Urinary bladder (tissue), 4 donors: Measurements from ENCODE around the gene KRT28. TPM values are rescaled to one million over a fixed set of nuclear protein-coding genes. Genes with fewer than 3 reads are reported as not detected.
A peak's percentile ranks its signal among the peaks of the same experiment; 100 is the strongest.
"Not testable (repeated sequence)": the region's sequence is repeated elsewhere in the genome, so short reads cannot be mapped to it uniquely, and the experiment has no call there.

ENCODE experiments used
- DNase-seq: peaks from one replicate; pipeline ENCODE4 v3.0.0-alpha.2; 2015; ENCODE audit errors: extremely low spot score
- H3K27ac ChIP-seq: one replicate; pipeline ENCODE4 v1.5.1; 2013; ENCODE audit warnings: low read depth, mild to moderate bottlenecking, moderate library complexity
- H3K36me3 ChIP-seq: one replicate; pipeline ENCODE4 v1.6.1; 2013; ENCODE audit warnings: mild to moderate bottlenecking, moderate library complexity; ENCODE audit not compliant: insufficient read depth
- H3K4me1 ChIP-seq: one replicate; pipeline ENCODE4 v1.6.1; 2013; ENCODE audit warnings: mild to moderate bottlenecking, moderate library complexity; ENCODE audit not compliant: insufficient read depth
- H3K4me3 ChIP-seq: one replicate; pipeline ENCODE4 v1.5.1; 2013; ENCODE audit warnings: low read depth, low read length
- WGBS: extraction: QIAGEN DNeasy Blood & Tissue Kit; methylation state at CpG from one replicate; pipeline ENCODE4 v1.1.7; 2013; 5-methylcytosine and 5-hydroxymethylcytosine counted together
- polyA plus RNA-seq: library from polyadenylated mRNA; stranded (reverse); fragments of 200-250 nt; gene quantifications from one replicate; pipeline ENCODE4 v1.2.3, GENCODE V29; 2013
- total RNA-seq: library from RNA; depleted of rRNA; stranded (reverse); fragments of >200 nt; gene quantifications from one replicate; pipeline ENCODE4 v1.2.3, GENCODE V29; 2014
- donor health status: healthy with polysubstance abuse.
- donor health status: healthy.

Gene KRT28
- total and polyA plus RNA-seq, 2 donors = not detected

DNA sequence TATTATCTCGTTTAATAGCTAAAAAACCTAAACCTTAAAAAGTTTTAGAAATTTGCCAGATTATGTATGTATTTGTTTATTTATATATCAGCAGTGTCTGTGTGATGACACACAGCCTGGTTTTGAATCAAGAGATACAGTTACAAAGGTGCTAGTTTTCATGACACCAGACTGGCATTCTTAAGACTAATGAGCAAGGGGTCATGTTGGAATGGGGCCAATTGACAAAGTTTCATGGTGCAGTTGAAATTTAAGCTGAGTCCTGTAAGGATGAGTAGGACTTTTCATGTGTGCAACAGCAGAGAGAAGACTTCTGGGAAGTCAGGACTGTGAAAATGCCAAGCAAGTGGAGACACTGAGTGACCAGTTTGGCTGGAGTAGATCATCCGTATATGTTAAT is 25.8 kb upstream of the KRT28 start:
- no peak for DNase-seq
- Histone ChIP-seq H3K4me3 (no peak overlapping the region), H3K4me1 (no peaks in the 10 kb centered on the region), H3K27ac (no peak overlapping the region), H3K36me3 (no peaks in the 10 kb centered on the region)
- WGBS = 73% methylated on average over 2 of the region's 2 CpGs

DNA sequence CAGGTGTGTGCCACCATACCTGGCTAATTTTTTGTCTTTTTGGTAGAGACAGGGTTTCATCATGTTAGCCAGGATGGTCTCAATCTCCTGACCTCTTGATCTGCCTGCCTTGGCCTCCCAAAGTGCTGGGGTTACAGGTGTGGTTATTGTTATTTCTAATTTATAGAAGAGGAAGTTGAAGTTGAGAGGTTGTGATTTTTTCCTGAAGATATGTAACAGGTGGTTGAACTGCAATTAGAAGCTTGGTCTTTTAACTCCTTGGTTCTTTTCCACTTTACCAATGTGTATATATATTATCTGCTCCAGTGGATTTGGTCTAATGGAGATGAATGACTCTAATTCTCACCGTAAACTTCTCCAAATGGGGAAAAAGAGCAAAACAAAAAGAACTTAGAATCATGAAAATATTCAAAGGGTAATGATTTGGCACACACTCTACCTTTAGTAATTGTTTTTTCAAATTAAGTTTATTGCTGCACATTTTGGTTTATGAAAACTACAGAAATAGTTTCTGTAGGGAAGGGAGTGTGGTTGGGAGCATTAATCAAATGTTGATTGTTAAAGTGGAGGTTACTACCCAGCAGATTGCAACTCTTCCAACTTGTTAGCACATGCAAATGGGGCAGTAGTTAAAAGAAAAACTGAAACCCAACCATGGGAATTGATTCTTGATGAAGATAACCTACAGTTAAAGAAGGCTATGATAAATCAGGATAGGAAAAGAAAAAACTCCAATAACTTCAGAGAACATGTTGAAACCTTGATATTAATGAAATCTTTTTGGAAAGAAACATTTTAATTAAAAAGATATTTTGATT is 24.5 kb upstream of the KRT28 start:
- Histone ChIP-seq H3K36me3 (no peaks in the 10 kb centered on the region), H3K4me1 (no peaks in the 10 kb centered on the region), H3K4me3 (no peak overlapping the region), H3K27ac (no peak overlapping the region)
- DNase-seq = no peak
- WGBS = 97% methylated on average over 1 of the region's 1 CpG

DNA sequence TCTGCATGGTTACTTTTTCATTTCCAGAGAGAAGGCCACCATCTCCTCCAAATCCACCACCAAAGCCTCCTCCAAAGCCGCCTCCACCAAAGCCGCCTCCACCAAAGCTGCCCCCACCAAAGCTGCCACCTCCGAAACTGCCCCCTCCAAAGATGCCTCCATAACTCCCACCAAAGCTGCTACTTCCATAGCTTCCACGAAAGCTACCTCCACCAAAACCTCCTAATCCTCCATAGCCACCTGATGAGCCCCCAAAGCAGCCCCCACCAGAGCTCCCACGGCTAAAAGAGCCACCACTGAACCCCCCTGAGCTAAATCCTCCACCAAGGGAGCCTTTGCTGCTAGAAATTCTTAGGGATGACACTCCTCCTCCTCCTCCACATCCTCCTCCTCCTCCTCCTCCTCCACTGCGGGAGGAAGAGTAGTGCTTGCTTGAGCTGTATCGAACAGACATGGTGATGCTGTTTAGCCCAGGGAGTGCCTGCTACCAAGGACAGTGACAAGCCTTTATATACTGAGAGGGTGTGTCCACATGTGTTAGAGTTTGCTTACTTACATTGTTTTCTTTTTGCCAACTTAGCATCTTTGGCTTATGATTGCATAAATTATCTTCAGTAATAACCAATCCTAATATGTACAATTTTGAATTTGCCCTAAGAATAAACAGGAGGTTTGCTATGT is 22.5 kb upstream of the KRT28 start, which contains the start of gene KRT10:
Gene KRT10 (minus strand): TSS at position 483 of the 681 bp plus-strand sequence. CDS start 29 bp downstream, at position 454.
- no peak within 1 kb of the TSS for H3K27ac ChIP-seq
- H3K4me1 ChIP-seq = no peaks in the 10 kb centered on the region
- no peak within 1 kb of the TSS for H3K4me3 ChIP-seq
- no peaks in the 10 kb centered on the region for H3K36me3 ChIP-seq
- 77% methylated on average over 7 of the region's 7 CpGs for WGBS
- no peak for DNase-seq

DNA sequence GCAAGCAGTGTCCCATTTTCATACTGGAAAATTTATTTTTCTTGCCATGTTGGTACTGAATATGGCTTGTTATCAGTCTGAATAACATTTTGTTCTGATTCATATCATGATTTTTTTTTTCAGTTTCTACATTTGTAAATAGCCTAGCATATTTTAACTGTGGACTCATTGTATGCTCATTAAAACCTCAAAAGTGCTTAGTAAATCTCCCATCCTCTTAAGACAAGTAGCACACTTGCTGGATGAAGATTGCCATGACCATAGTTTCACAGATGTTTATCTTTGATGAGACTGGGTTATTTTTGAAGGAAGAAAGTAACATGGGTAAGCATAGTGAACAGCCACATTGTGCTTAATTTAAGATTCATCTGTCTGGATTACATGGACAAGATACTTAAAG is 21.8 kb upstream of the KRT28 start:
- DNase-seq = no peak
- no peak overlapping the region for H3K27ac ChIP-seq
- H3K36me3 ChIP-seq = no peaks in the 10 kb centered on the region
- H3K4me3 ChIP-seq = no peak overlapping the region
- H3K4me1 ChIP-seq = no peaks in the 10 kb centered on the region

DNA sequence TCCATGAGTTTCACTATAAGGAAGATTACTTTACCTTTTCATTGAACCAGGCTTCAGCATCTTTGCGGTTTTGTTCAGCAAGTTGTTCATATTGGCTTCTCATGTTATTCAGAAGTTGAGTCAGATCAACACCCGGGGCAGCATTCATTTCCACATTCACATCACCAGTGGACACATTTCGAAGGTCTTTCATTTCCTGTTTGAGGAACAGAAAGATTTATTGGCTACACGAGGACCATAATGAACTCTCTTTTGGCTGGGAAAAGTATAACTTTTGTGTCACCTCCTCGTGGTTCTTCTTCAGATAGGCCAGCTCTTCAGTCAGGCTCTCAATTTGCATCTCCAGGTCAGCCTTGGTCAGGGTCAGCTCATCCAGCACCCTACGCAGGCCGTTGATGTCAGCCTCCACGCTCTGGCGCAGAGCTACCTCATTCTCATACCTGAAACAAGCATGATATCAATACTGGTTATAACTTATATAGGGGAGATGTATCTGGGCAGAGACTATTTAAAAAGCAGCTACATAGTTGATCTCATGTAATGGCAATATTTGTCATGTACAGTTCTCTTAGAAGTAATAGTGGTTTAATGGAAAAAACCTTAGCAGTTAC is 20.6 kb upstream of the KRT28 start:
- Histone ChIP-seq H3K4me1 (no peaks in the 10 kb centered on the region), H3K27ac (no peak overlapping the region), H3K36me3 (no peaks in the 10 kb centered on the region), H3K4me3 (no peak overlapping the region)
- WGBS = 91% methylated on average over 9 of the region's 9 CpGs
- no peak for DNase-seq

DNA sequence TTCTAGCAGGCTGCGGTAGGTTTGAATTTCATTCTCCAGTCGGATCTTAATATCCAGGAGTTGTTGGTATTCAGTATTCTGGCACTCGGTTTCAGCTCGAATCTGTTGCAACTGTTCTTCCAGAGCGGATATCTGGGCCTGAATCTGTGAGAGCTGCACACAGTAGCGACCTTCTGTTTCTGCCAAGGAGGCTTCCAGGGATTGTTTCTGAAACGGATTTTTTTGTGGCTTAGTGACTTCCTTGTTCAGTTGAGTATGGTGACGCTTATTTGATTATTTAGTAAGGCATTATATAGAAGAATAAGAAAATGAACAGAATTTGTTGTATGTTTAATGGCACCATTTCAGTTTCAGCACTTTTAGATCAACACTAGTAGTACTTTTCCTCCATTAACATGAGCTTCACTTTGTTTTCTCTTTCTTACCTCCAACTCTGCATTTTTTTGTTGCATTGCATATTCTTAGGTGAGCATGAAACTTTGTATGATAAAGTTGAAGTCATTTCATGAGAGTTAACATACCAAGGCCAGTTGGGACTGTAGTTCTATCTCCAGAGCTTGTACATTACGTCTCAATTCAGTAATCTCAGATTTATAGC is 19.9 kb upstream of the KRT28 start:
- Histone ChIP-seq H3K4me3 (peak overlapping the region; percentile 71), H3K36me3 (no peaks in the 10 kb centered on the region), H3K27ac (peak overlapping the region; percentile 64), H3K4me1 (no peaks in the 10 kb centered on the region)
- 39% methylated on average over 9 of the region's 9 CpGs for WGBS
- peak; percentile 21 for DNase-seq

DNA sequence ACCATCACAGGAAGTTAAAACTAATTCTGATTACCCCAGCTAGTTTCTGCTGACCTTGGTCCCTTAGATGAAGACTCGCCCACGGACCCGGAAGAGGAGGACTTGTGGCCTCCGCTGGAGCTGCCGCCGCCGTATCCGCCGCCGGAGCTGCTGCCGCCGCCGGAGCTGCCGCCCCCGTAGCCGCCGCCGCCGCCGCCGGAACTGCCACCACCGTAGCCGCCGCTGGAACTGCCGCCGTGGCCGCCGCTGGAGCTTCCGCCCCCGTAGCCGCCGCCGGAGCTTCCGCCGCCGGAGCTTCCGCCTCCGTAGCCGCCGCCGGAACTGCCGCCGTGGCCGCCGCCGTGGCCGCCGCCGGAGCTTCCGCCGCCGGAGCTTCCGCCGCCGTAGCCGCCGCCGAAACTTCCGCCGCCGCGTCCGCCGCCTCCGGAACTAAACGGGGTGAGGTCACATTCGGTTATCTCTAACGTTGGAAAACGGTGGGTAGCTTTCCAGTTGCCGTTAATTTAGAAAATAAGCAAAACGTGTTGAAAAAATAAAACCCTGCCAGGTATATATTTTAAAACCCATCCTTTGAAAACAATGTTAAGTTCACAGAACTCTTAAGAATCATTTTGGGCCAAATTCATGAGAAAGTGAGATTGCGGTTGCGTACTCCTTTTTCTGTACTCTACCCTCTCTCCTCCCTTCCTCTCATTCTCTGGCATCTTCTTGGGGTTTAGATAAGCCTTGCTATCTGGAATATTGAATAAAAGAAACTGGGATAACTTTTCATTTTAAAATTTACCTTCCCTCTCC is 19.2 kb upstream of the KRT28 start:
- Histone ChIP-seq H3K4me3 (peak overlapping the region; percentile 71), H3K27ac (peak overlapping the region; percentile 92), H3K36me3 (no peaks in the 10 kb centered on the region), H3K4me1 (no peaks in the 10 kb centered on the region)
- peak; percentile 54 for DNase-seq
- under 1% methylated on average over 73 of the region's 73 CpGs for WGBS

DNA sequence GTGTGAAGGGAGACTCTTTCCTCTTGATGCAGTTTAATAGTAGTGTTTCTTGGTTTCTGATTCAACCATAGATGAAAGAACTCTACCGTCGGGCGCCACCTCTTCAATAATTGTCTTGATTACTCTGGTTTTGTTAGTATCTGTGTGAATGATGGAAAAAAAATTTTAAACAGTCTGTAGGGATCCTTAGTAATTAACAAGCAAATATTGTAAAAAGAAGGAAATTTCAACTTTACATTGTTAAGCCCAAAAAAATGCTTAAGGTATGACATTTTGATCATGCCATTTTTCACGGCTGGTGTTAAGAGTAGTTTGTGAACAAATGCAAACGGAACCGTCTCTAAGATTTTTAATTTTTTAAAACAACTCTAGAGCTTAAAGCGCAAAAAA is 18.6 kb upstream of the KRT28 start:
- H3K27ac ChIP-seq = peak overlapping the region; percentile 92
- no peak for DNase-seq
- no peaks in the 10 kb centered on the region for H3K4me1 ChIP-seq
- peak overlapping the region; percentile 71 for H3K4me3 ChIP-seq
- 13% methylated on average over 7 of the region's 7 CpGs for WGBS
- no peaks in the 10 kb centered on the region for H3K36me3 ChIP-seq

DNA sequence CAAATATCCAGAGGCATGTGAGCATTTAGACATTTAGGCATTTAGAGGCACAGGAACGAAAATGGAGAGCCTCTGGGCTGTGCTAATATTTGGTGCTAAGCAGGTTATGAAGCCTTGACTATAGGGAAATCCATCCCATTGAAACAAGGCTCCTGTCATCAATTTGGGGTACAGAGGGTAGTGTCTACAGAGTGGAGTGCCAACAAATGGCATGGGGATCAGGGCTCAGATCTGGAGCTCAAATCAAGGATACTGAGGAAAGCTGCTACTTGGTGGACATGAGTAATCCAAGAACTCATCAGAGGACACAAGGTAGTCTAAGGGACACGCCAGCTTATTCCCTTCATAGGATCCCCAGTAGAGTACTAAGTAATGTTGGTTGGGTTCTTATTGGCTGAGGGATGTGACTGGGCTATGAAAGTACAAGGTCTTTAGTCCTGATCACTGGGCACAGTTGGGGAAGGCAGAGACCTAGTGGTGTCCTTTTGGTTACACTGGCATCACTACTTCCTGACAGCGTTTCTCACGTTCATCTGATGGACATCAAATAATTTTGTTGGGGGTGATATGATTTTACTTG is 17.4 kb upstream of the KRT28 start:
- Histone ChIP-seq H3K27ac (no peak overlapping the region), H3K4me3 (no peak overlapping the region), H3K36me3 (no peaks in the 10 kb centered on the region), H3K4me1 (no peaks in the 10 kb centered on the region)
- DNase-seq = no peak
- 96% methylated on average over 4 of the region's 4 CpGs for WGBS

DNA sequence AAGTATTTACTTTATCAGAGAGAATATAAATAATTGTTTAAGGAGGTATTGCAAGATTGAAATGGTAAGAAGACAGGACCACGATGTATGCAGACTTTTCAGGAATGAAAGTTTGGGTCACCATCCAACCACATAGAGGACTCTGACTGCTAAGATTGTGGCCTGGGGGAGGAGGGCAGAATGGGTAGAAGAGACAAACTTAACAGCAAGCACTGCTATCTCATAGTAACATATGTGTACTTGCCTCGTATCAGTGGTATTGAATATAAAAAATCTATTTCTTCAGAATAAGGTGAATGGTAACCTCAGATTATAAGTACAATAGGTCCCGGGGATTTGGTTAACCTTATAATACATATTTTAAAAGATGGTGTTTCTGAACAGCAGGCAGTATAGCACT is 16.8 kb upstream of the KRT28 start:
- DNase-seq = no peak
- H3K27ac ChIP-seq = no peak overlapping the region
- no peak overlapping the region for H3K4me3 ChIP-seq
- 81% methylated on average over 3 of the region's 3 CpGs for WGBS
- H3K4me1 ChIP-seq = no peaks in the 10 kb centered on the region
- H3K36me3 ChIP-seq = no peaks in the 10 kb centered on the region

DNA sequence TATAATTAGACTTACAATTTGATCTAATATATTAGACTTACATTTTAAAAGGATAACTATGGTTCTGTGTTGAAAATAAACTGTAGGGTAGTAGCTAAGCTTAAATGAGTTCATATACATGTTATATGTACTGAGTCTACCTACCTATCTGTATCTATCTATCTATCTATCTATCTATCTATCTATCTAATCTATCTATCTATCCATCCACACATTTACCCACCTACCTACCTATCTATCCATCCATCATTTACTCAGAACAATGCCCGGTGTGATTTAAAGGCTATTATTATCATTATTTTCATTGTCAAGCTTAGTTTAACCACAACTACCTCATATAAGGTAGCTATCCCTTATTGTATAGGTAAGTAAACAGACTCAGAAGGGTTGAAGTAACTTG is 15.6 kb upstream of the KRT28 start:
- no peaks in the 10 kb centered on the region for H3K4me1 ChIP-seq
- no peak overlapping the region for H3K27ac ChIP-seq
- H3K36me3 ChIP-seq = no peaks in the 10 kb centered on the region
- 97% methylated on average over 1 of the region's 1 CpG for WGBS
- no peak for DNase-seq
- no peak overlapping the region for H3K4me3 ChIP-seq

DNA sequence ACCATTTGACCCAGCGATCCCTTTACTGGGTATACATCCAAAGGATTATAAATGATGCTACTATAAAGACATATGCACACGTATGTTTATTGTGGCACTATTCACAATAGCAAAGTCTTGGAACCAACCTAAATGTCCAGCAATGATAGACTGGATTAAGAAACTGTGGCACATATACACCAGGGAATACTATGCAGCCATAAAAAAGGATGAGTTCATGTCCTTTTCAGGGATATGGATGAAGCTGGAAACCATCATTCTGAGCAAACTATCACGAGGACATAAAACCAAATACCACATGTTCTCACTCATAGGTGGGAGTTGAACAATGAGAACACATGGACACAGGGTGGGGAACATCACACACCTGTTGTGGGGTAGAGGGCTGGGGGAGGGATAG is 14.9 kb upstream of the KRT28 start:
- 84% methylated on average over 3 of the region's 3 CpGs for WGBS
- H3K4me1 ChIP-seq, H3K27ac ChIP-seq, DNase-seq, H3K4me3 ChIP-seq, H3K36me3 ChIP-seq: not testable (repeated sequence)

DNA sequence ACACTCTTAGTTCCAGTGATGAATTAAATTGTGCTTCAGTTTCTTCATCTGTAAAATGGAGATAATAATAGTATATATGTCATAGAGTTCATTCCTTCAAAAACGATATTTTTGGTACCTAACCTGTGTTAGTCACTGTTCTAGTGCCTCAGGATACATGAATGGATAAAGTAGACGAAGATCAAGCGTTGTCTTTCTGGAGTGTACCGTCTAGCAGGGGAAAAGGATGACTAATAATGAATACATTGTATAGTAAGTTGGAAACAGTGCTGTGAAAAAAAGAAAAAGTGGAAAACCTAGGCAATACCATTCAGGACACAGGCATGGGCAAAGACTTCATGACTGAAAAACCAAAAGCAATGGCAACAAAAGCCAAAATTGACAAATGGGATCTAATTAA is 14.0 kb upstream of the KRT28 start:
- 62% methylated on average over 4 of the region's 4 CpGs for WGBS
- Histone ChIP-seq H3K4me1 (no peaks in the 10 kb centered on the region), H3K36me3 (no peaks in the 10 kb centered on the region), H3K27ac (no peak overlapping the region), H3K4me3 (no peak overlapping the region)
- no peak for DNase-seq
